Thyroid gland (tissue), 4 donors: Measurements from ENCODE around the gene TBX2.

Experiments used
- CTCF ChIP-seq, 6 experiments: fragments of 200-600 bp in 3 of 6; fragments of 450-650 bp in 3 of 6; sonication (generic) in 3 of 6; IDR thresholded peaks; one replicate each; pipeline ENCODE4 v1.5.1; 2016 to 2019; ENCODE audit warnings: antibody characterized with exemption in 6 of 6, mild to moderate bottlenecking in 2 of 6, inconsistent platforms in 1 of 6, moderate library complexity in 1 of 6
- POLR2A ChIP-seq, 2 donors: fragments of 450-650 bp; IDR thresholded peaks; one replicate each; pipeline ENCODE4 v1.6.1; 2017; ENCODE audit warnings: antibody characterized with exemption in 2 of 2, mild to moderate bottlenecking in 2 of 2, moderate library complexity in 1 of 2

DNA sequence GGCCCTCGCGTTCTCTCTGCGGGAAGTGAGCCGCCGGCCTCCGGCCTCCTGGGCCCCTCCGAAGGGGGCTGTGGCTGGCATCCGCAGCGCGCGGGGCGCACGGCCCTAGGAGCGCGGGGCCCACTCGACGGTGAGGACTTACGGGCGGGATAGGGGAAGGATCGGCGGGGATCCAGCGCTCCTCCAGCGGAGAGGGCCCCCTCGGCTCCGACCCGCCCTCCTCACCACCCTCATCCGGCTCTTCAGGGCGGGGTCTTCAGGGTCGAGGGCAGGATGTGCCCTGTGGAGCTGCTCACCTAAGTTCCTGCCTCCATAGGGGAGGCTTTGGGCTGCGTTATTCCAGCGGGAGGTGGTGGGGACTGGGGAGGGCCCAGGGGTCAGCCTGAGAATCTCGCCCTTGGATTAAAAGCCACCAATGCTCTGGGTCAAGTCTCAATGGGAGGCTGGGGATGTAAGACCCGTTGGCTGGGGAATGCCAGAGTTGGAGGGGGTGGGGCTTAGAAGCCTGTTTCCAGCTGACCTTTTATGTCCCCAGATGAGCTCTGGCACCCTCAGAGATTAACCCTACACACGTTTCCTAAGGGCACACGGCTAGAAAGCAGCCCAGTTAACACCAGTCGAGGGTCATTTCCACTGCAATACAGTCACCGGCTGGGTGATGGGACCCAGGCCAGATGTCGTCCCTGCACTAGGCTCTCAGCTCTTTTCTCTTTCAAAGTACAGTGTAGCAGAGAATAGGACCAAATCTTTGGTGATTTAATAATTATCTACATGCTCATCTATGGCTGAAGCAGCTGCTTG is 13.4 kb downstream of the TBX2 start:
- no peak for TF ChIP-seq POLR2A (IDR thresholded peaks at IDR 0.05)
- TF ChIP-seq CTCF (IDR thresholded peaks at IDR 0.05), result no peak
